H1 (cell line): ENCODE measurements around the gene SDHAF2. TPM values are rescaled to one million over a fixed set of nuclear protein-coding genes. Genes with fewer than 3 reads are reported as not detected.

Source experiments
- CTCF ChIA-PET: fragments of 300-600 bp; sonication (Branson Sonifier 250); formaldehyde crosslinking; loops from one replicate; lab custom pipeline; 2021; ENCODE audit not compliant: partially characterized antibody; lab: Charles Lee
- POLR2A ChIA-PET: fragments of 300-600 bp; sonication (Branson Sonifier 250); formaldehyde crosslinking; loops from one replicate; lab custom pipeline; 2021; ENCODE audit warnings: inconsistent platforms; ENCODE audit not compliant: partially characterized antibody; lab: Charles Lee
- DNase-seq, 2 experiments: peaks; one replicate each; pipeline versions ENCODE4 v3.0.0 to v3.0.0-alpha.2; 2010 to 2022; ENCODE audit warnings: low spot score in 2 of 2, low read depth in 1 of 2, mixed read lengths in 1 of 2
- FAIRE-seq: peaks from 2 replicates; lab custom pipeline; 2011; peaks lifted over from hg19 to GRCh38; lab: Jason Lieb, UNC
- H2AFZ ChIP-seq: 2 replicates; pipeline ENCODE4 v1.8.1; 2012; ENCODE audit warnings: low read length, inconsistent platforms
- H2AK5ac ChIP-seq: 2 replicates; pipeline ENCODE4 v1.6.1; 2013; ENCODE audit warnings: low read depth, low read length
- H2BK120ac ChIP-seq: replicated peaks from 2 replicates; pipeline ENCODE3; 2013; ENCODE audit warnings: low read depth, low read length, inconsistent platforms
- H2BK12ac ChIP-seq: 2 replicates; pipeline ENCODE4 v1.6.1; 2013; ENCODE audit warnings: low read depth, low read length
- H2BK15ac ChIP-seq: 2 replicates; pipeline ENCODE4 v1.6.1; 2013; ENCODE audit warnings: low read length
- H2BK20ac ChIP-seq: 2 replicates; pipeline ENCODE4 v1.6.1; 2013; ENCODE audit warnings: low read length
- H2BK5ac ChIP-seq: 2 replicates; pipeline ENCODE4 v1.6.1; 2013; ENCODE audit warnings: low read depth, low read length
- H3K14ac ChIP-seq: 2 replicates; pipeline ENCODE4 v1.6.1; 2013; ENCODE audit warnings: inconsistent platforms; ENCODE audit not compliant: insufficient read length
- H3K18ac ChIP-seq: 2 replicates; pipeline ENCODE4 v1.6.1; 2013; ENCODE audit warnings: low read length; ENCODE audit errors: extremely low read depth
- H3K23ac ChIP-seq: 2 replicates; pipeline ENCODE4 v1.6.1; 2013; ENCODE audit warnings: inconsistent platforms; ENCODE audit not compliant: insufficient read length
- H3K23me2 ChIP-seq: 2 replicates; pipeline ENCODE4 v1.6.1; 2013; ENCODE audit warnings: low read depth, low read length
- H3K27ac ChIP-seq: 2 replicates; pipeline ENCODE4 v1.6.1; 2011; ENCODE audit warnings: low read depth, low read length, inconsistent platforms
- H3K27me3 ChIP-seq, 4 experiments: replicated peaks in 1 of 4; 1 replicate in 1 of 4; 2 replicates in 3 of 4; pipeline versions ENCODE4 v1.6.1 to v1.8.1; 2011 to 2013; ENCODE audit warnings: low read length in 3 of 4, mild to moderate bottlenecking in 3 of 4, inconsistent platforms in 2 of 4, mixed read lengths in 2 of 4, moderate library complexity in 1 of 4; ENCODE audit not compliant: control insufficient read depth in 3 of 4, insufficient read depth in 3 of 4; ENCODE audit errors: extremely low read depth in 1 of 4
- H3K36me3 ChIP-seq, 4 experiments: 2 replicates each; pipeline versions ENCODE4 v1.6.1 to v1.8.1; 2011 to 2013; ENCODE audit warnings: mild to moderate bottlenecking in 4 of 4, low read length in 3 of 4, moderate library complexity in 2 of 4, control low read depth in 1 of 4, inconsistent platforms in 1 of 4; ENCODE audit not compliant: insufficient read depth in 4 of 4, control insufficient read depth in 2 of 4
- H3K4ac ChIP-seq: replicated peaks from 2 replicates; pipeline ENCODE3; 2013; ENCODE audit warnings: low read length, low read depth, mixed read lengths, inconsistent platforms; ENCODE audit not compliant: insufficient read length
- H3K4me1 ChIP-seq, 4 experiments: replicated peaks in 1 of 4; 1 replicate in 1 of 4; 2 replicates in 3 of 4; pipeline versions ENCODE4 v1.6.1 to v1.8.1; 2011 to 2013; ENCODE audit warnings: low read length in 3 of 4, inconsistent platforms in 2 of 4, mixed read lengths in 1 of 4; ENCODE audit not compliant: insufficient read depth in 4 of 4, control insufficient read depth in 3 of 4
- H3K4me2 ChIP-seq, 2 experiments: 2 replicates each; pipeline versions ENCODE4 v1.6.1 to v1.8.1; 2011 to 2013; ENCODE audit warnings: low read depth in 2 of 2, low read length in 2 of 2, control low read depth in 1 of 2, inconsistent platforms in 1 of 2, mild to moderate bottlenecking in 1 of 2; ENCODE audit not compliant: insufficient read depth in 1 of 2
- H3K4me3 ChIP-seq, 4 experiments: fragments of 200-600, 300-600 bp in 1 of 4; sonication (generic), shearing (Covaris generic), sonication (Bioruptor Twin) in 1 of 4; 2 replicates each; pipeline versions ENCODE4 v1.5.1 to v1.8.1; 2011 to 2016; ENCODE audit warnings: low read length in 4 of 4, low read depth in 3 of 4, control low read depth in 2 of 4, inconsistent platforms in 2 of 4, mild to moderate bottlenecking in 2 of 4, mixed read lengths in 1 of 4, moderate library complexity in 1 of 4; ENCODE audit not compliant: insufficient read depth in 2 of 4; ENCODE audit errors: extremely low read depth in 1 of 4
- H3K56ac ChIP-seq: replicated peaks from 2 replicates; pipeline ENCODE3; 2013; ENCODE audit warnings: low read depth, mild to moderate bottlenecking, mixed read lengths, low read length, inconsistent platforms; ENCODE audit not compliant: insufficient read length
- H3K79me1 ChIP-seq: 2 replicates; pipeline ENCODE4 v1.6.1; 2013; ENCODE audit warnings: low read depth, low read length, control low read depth
- H3K79me2 ChIP-seq, 2 experiments: 2 replicates each; pipeline versions ENCODE4 v1.6.1 to v1.8.1; 2012 to 2013; ENCODE audit warnings: low read length in 2 of 2, mild to moderate bottlenecking in 2 of 2, inconsistent platforms in 1 of 2; ENCODE audit not compliant: insufficient read depth in 2 of 2, control insufficient read depth in 1 of 2
- H3K9ac ChIP-seq, 4 experiments: replicated peaks in 1 of 4; 1 replicate in 1 of 4; 2 replicates in 3 of 4; pipeline versions ENCODE4 v1.6.1 to v1.8.1; 2011 to 2013; ENCODE audit warnings: low read depth in 3 of 4, low read length in 3 of 4, control low read depth in 2 of 4, mild to moderate bottlenecking in 2 of 4, moderate library complexity in 2 of 4, inconsistent platforms in 1 of 4; ENCODE audit errors: extremely low read depth in 1 of 4
- H3K9me3 ChIP-seq, 2 experiments: 2 replicates each; pipeline versions ENCODE4 v1.6.1 to v1.8.1; 2012 to 2013; ENCODE audit warnings: mild to moderate bottlenecking in 2 of 2, moderate library complexity in 2 of 2, control low read depth in 1 of 2, inconsistent platforms in 1 of 2, low read depth in 1 of 2, low read length in 1 of 2, mixed read lengths in 1 of 2; ENCODE audit not compliant: insufficient read depth in 2 of 2
- H4K20me1 ChIP-seq, 2 experiments: replicated peaks in 1 of 2; 2 replicates each; pipeline versions ENCODE3 to v1.8.1; 2011 to 2013; ENCODE audit warnings: inconsistent platforms in 2 of 2, low read length in 2 of 2, mild to moderate bottlenecking in 1 of 2; ENCODE audit not compliant: insufficient read depth in 2 of 2, control insufficient read depth in 1 of 2
- H4K5ac ChIP-seq: 2 replicates; pipeline ENCODE4 v1.6.1; 2013; ENCODE audit warnings: low read length, low read depth, mixed read lengths, inconsistent platforms; ENCODE audit not compliant: insufficient read length
- H4K8ac ChIP-seq: 2 replicates; pipeline ENCODE4 v1.8.0; 2013; ENCODE audit warnings: mild to moderate bottlenecking, moderate library complexity, low read length, inconsistent platforms; ENCODE audit not compliant: insufficient read depth; ENCODE audit errors: extremely low read depth
- H4K91ac ChIP-seq: replicated peaks from 2 replicates; pipeline ENCODE3; 2013; ENCODE audit warnings: low read length, mixed read lengths, inconsistent platforms; ENCODE audit not compliant: insufficient read length
- ATF2 ChIP-seq: IDR thresholded peaks from 2 replicates; pipeline ENCODE4 v1.6.1; 2012; ENCODE audit warnings: low read length, inconsistent platforms
- CHD2 ChIP-seq: IDR thresholded peaks from 2 replicates; pipeline ENCODE4 v1.6.1; 2012; ENCODE audit warnings: low read length, improper control_type of control experiment
- EP300 ChIP-seq, 2 experiments: IDR thresholded peaks; 1 replicate in 1 of 2; 2 replicates in 1 of 2; pipeline ENCODE4 v1.6.1; 2011 to 2012; ENCODE audit warnings: low read depth in 2 of 2, low read length in 2 of 2, mild to moderate bottlenecking in 2 of 2, borderline replicate concordance in 1 of 2, inconsistent platforms in 1 of 2, moderate library complexity in 1 of 2
- HDAC6 ChIP-seq: IDR thresholded peaks from one replicate; pipeline ENCODE4 v1.7.1; 2012; ENCODE audit warnings: low read depth, mild to moderate bottlenecking, inconsistent platforms, low read length, moderate library complexity
- KDM4A ChIP-seq: IDR thresholded peaks from one replicate; pipeline ENCODE4 v1.7.1; 2012; ENCODE audit warnings: low read depth, mild to moderate bottlenecking, moderate library complexity, low read length, inconsistent platforms; ENCODE audit not compliant: severe bottlenecking
- RAD21 ChIP-seq, 2 experiments: IDR thresholded peaks in 1 of 2; conservative IDR thresholded peaks in 1 of 2; 2 replicates each; pipeline ENCODE4 v1.6.1; 2011; ENCODE audit warnings: low read depth in 2 of 2, low read length in 2 of 2, improper control_type of control experiment in 1 of 2, inconsistent platforms in 1 of 2, mild to moderate bottlenecking in 1 of 2, moderate library complexity in 1 of 2
- RBBP5 ChIP-seq: IDR thresholded peaks from 2 replicates; pipeline ENCODE4 v1.7.1; 2012; ENCODE audit warnings: low read depth, mild to moderate bottlenecking, inconsistent platforms, low read length, moderate library complexity, borderline replicate concordance
- SIN3A ChIP-seq, 2 experiments: IDR thresholded peaks in 1 of 2; conservative IDR thresholded peaks in 1 of 2; 2 replicates each; pipeline ENCODE4 v1.6.1; 2011 to 2012; ENCODE audit warnings: low read length in 2 of 2, improper control_type of control experiment in 1 of 2, low read depth in 1 of 2, mild to moderate bottlenecking in 1 of 2
- SIRT6 ChIP-seq: IDR thresholded peaks from one replicate; pipeline ENCODE4 v1.7.1; 2012; ENCODE audit warnings: low read length, inconsistent platforms
- SRF ChIP-seq: IDR thresholded peaks from 2 replicates; pipeline ENCODE4 v1.6.1; 2011; ENCODE audit warnings: mild to moderate bottlenecking, low read depth, low read length, moderate library complexity
- TCF12 ChIP-seq: IDR thresholded peaks from 2 replicates; pipeline ENCODE4 v1.6.1; 2011; ENCODE audit warnings: low read depth, mild to moderate bottlenecking, low read length
- WGBS, 2 experiments: shearing (Covaris generic) in 1 of 2; methylation state at CpG; one replicate each; pipeline versions ENCODE4 v1.1.6 to v1.1.7; 2013 to 2015; ENCODE audit warnings: low lambda C conversion rate in 2 of 2, mixed read lengths in 2 of 2, inconsistent platforms in 1 of 2, low coverage in 1 of 2, missing lambda C conversion rate in 1 of 2; ENCODE audit not compliant: insufficient replicate concordance in 2 of 2, insufficient coverage in 1 of 2, insufficient read length in 1 of 2; ENCODE audit errors: extremely low coverage in 1 of 2, missing lambda C conversion rate in 1 of 2; 5-methylcytosine and 5-hydroxymethylcytosine counted together
- polyA plus RNA-seq, 7 experiments: library from polyadenylated mRNA; depleted of rRNA in 3 of 7; stranded (reverse) in 5 of 7; unstranded in 2 of 7; fragments of >200 nt in 5 of 7; fragments of 200-250 nt in 2 of 7; gene quantifications; 1 replicate in 5 of 7; 2 replicates in 1 of 7; 4 replicates in 1 of 7; pipeline versions ENCODE4 v1.2.1 to v1.2.3, GENCODE V29; 2011 to 2013; ENCODE audit warnings: missing spikeins in 2 of 7, mixed read lengths in 2 of 7
- total RNA-seq: library from RNA; stranded (reverse); fragmentation: NEBNext Ultra II Directional; extraction: Animal tissue kit (Norgen Biotek cat#: 25700); gene quantifications from 2 replicates; pipeline ENCODE4 v1.2.1, GENCODE V29; 2021

SDHAF2 gene
- total and polyA plus RNA-seq, 2 of the 8 experiments (the other 6 are each of a cell fraction or from before 2014, with no cell fraction given), result 41.0 to 114 TPM

GRCh38 chr11:61480994-61481335 lies 51.0 kb downstream of the SDHAF2 start:
- no peak overlapping the region for H4K8ac ChIP-seq
- H3K9me3 ChIP-seq, result no peaks in the 10 kb centered on the region
- no peak overlapping the region for H4K91ac ChIP-seq
- H2BK120ac ChIP-seq, result no peak overlapping the region
- H2BK15ac ChIP-seq, result no peak overlapping the region
- no peak overlapping the region for H3K56ac ChIP-seq
- H3K4me3 ChIP-seq, result no peak overlapping the region
- no peak overlapping the region for H2BK12ac ChIP-seq
- H2BK20ac ChIP-seq, result no peak overlapping the region
- no peak overlapping the region for H3K14ac ChIP-seq
- H2BK5ac ChIP-seq, result no peak overlapping the region
- ChIA-PET POLR2A (interaction anchor here (0.8 to 2.3 kb wide), 4 partner anchors 10 to 52 kb away, joined by 3 to 12 read pairs (median 4); partner anchors contain the start of genes CPSF7 and SDHAF2), CTCF (interaction anchor here (0.9 to 57.8 kb wide), 14 partner anchors 8 to 161 kb away, joined by 3 to 2106 read pairs (median 8); partner anchors contain the start of gene LRRC10B)
- H3K23ac ChIP-seq, result no peak overlapping the region
- no peak overlapping the region for H3K4me2 ChIP-seq
- 27% methylated on average over 7 of the region's 7 CpGs; no CpG with 5 or more reads in 1 of the 2 experiments for WGBS, 2 experiments
- H3K18ac ChIP-seq, result no peak overlapping the region
- DNase-seq, result peak in 1 of 2 experiments; percentile 86
- no peaks in the 10 kb centered on the region for H3K27me3 ChIP-seq
- no peak overlapping the region for H3K4ac ChIP-seq
- no peak overlapping the region for H2AK5ac ChIP-seq
- H3K23me2 ChIP-seq, result no peaks in the 10 kb centered on the region
- no peak overlapping the region for H2AFZ ChIP-seq
- H3K27ac ChIP-seq, result no peak overlapping the region
- peaks cover 0 to 2% of the 10 kb centered on the region in 2 experiments for H4K20me1 ChIP-seq
- peaks cover 0 to 19% (median 10%) of the 10 kb centered on the region in 4 experiments; a peak in 5 of 7 replicates for H3K4me1 ChIP-seq
- no peaks in the 10 kb centered on the region for H3K79me1 ChIP-seq
- no peaks in the 10 kb centered on the region for H3K79me2 ChIP-seq
- FAIRE-seq, result peak; percentile 75
- H3K36me3 ChIP-seq, result no peaks in the 10 kb centered on the region
- H3K9ac ChIP-seq, result no peak overlapping the region
- H4K5ac ChIP-seq, result no peak overlapping the region
- TF ChIP-seq RBBP5 (no peak), EP300 (IDR thresholded peaks at IDR 0.05; ENCODE audit: borderline replicate concordance in 1 of 2, low read depth in 2 of 2, low read length in 2 of 2) (no peak), TCF12 (no peak), SRF (peak; percentile 32; the same call in 1 of the 2 replicates), RAD21 (IDR thresholded peaks at IDR 0.05 in 1 of 2, conservative IDR thresholded peaks at IDR 0.05 in 1 of 2; ENCODE audit: low read depth in 2 of 2, low read length in 2 of 2) (0 out of 4 replicates have a peak, but pooled peaks of 1 of the 2 experiments have one; percentile 7), ATF2 (no peak), KDM4A (no peak), CHD2 (no peak), SIN3A (conservative IDR thresholded peaks at IDR 0.05 in 1 of 2, IDR thresholded peaks at IDR 0.05 in 1 of 2; ENCODE audit: low read depth in 1 of 2, low read length in 2 of 2) (peak; percentile 91 to 96; a peak in 3 of 4 replicates), SIRT6 (no peak), HDAC6 (no peak)
